SK-N-SH (cell line): ENCODE measurements around the gene EML1. TPM values are rescaled to one million over a fixed set of nuclear protein-coding genes. Genes with fewer than 3 reads are reported as not detected.

Experiments used
- CTCF ChIA-PET: fragments of 300-600, 350-600 bp; formaldehyde crosslinking; extraction: SDS; loops from one replicate; lab custom pipeline; 2021; lab: Yijun Ruan, JAX
- POLR2A ChIA-PET: fragments of 350-600 bp; sonication (Branson Sonifier 250); formaldehyde crosslinking; extraction: SDS; loops from one replicate; lab custom pipeline; 2020; ENCODE audit warnings: antibody characterized with exemption, inconsistent platforms; lab: Yijun Ruan, JAX
- DNase-seq: peaks from one replicate; pipeline ENCODE4 v3.0.0; 2012
- H2AFZ ChIP-seq: fragments of 200-600 bp; sonication (generic); 2 replicates; pipeline ENCODE4 v1.8.1; 2016; ENCODE audit warnings: antibody characterized with exemption, mild to moderate bottlenecking, low read depth
- H3F3A ChIP-seq: fragments of 200-600 bp; sonication (generic); replicated peaks from 2 replicates; pipeline ENCODE3; 2016; ENCODE audit warnings: antibody characterized with exemption, mild to moderate bottlenecking; ENCODE audit not compliant: insufficient read depth
- H3K27ac ChIP-seq, 2 experiments: fragments of 200-500 bp in 1 of 2; fragments of 200-600 bp in 1 of 2; sonication (Bioruptor generic) in 1 of 2; sonication (generic), shearing (Covaris generic) in 1 of 2; 2 replicates each; pipeline versions ENCODE4 v1.5.1 to v1.6.1; 2014 to 2016; ENCODE audit warnings: low read depth in 2 of 2, inconsistent platforms in 1 of 2, low read length in 1 of 2, mild to moderate bottlenecking in 1 of 2, mixed read lengths in 1 of 2
- H3K27me3 ChIP-seq: fragments of 200-600 bp; sonication (generic), shearing (Covaris generic); 2 replicates; pipeline ENCODE4 v1.6.1; 2016; ENCODE audit warnings: mixed run types; ENCODE audit not compliant: insufficient read depth
- H3K36me3 ChIP-seq, 2 experiments: fragments of 200-500 bp in 1 of 2; fragments of 200-600 bp in 1 of 2; sonication (Bioruptor generic) in 1 of 2; sonication (generic) in 1 of 2; replicated peaks in 1 of 2; 2 replicates each; pipeline versions ENCODE3 to v1.5.1; 2014 to 2016; ENCODE audit warnings: low read length in 1 of 2, mild to moderate bottlenecking in 1 of 2; ENCODE audit not compliant: insufficient read depth in 2 of 2, control insufficient read depth in 1 of 2
- H3K4me1 ChIP-seq, 2 experiments: fragments of 200-500 bp in 1 of 2; fragments of 200-600 bp in 1 of 2; sonication (Bioruptor generic) in 1 of 2; sonication (generic), shearing (Covaris generic) in 1 of 2; 2 replicates each; pipeline versions ENCODE4 v1.5.1 to v1.6.1; 2014 to 2016; ENCODE audit warnings: low read depth in 1 of 2, low read length in 1 of 2, mixed run types in 1 of 2; ENCODE audit not compliant: insufficient read depth in 2 of 2, control insufficient read depth in 1 of 2
- H3K4me2 ChIP-seq: fragments of 200-600 bp; sonication (generic), shearing (Covaris generic); 2 replicates; pipeline ENCODE4 v1.6.1; 2017; ENCODE audit warnings: mixed run types
- H3K4me3 ChIP-seq, 2 experiments: fragments of 200-500 bp in 1 of 2; fragments of 200-600 bp in 1 of 2; sonication (Bioruptor generic) in 1 of 2; sonication (generic), shearing (Covaris generic) in 1 of 2; 2 replicates each; pipeline versions ENCODE4 v1.5.1 to v1.8.1; 2014 to 2016; ENCODE audit warnings: low read depth in 2 of 2, inconsistent platforms in 1 of 2, low read length in 1 of 2, mild to moderate bottlenecking in 1 of 2, mixed read lengths in 1 of 2, moderate library complexity in 1 of 2
- H3K79me2 ChIP-seq: fragments of 200-600 bp; sonication (generic); 2 replicates; pipeline ENCODE4 v1.8.1; 2017; ENCODE audit warnings: mild to moderate bottlenecking; ENCODE audit not compliant: insufficient read depth
- H3K9ac ChIP-seq: fragments of 200-600 bp; sonication (generic); 2 replicates; pipeline ENCODE4 v1.6.1; 2017; ENCODE audit warnings: mixed run types
- H3K9me2 ChIP-seq: fragments of 200-600 bp; sonication (generic); 2 replicates; pipeline ENCODE4 v1.6.1; 2017; ENCODE audit warnings: mixed run types
- H3K9me3 ChIP-seq: fragments of 200-600 bp; sonication (generic); 2 replicates; pipeline ENCODE4 v1.6.1; 2017; ENCODE audit warnings: mixed run types, mild to moderate bottlenecking, moderate library complexity
- H4K20me1 ChIP-seq: fragments of 200-600 bp; sonication (generic); 2 replicates; pipeline ENCODE4 v1.6.1; 2017; ENCODE audit warnings: mild to moderate bottlenecking, mixed run types; ENCODE audit not compliant: insufficient read depth
- CHD2 ChIP-seq: fragments of 150-350 bp; IDR thresholded peaks from 2 replicates; pipeline ENCODE4 v1.6.1; 2018; ENCODE audit warnings: low read length; ENCODE audit not compliant: partially characterized antibody
- CTCF ChIP-seq: fragments of 200-600 bp; sonication (generic); IDR thresholded peaks from 2 replicates; pipeline ENCODE4 v1.6.1; 2017; ENCODE audit warnings: antibody characterized with exemption, mild to moderate bottlenecking, moderate library complexity
- FOSL2 ChIP-seq: IDR thresholded peaks from 2 replicates; pipeline ENCODE4 v1.4.0; 2012; ENCODE audit warnings: low read depth, mild to moderate bottlenecking, moderate library complexity, borderline replicate concordance
- MEF2A ChIP-seq: IDR thresholded peaks from 2 replicates; pipeline ENCODE4 v1.4.0; 2012; ENCODE audit warnings: low read depth, borderline replicate concordance
- POLR2AphosphoS5 ChIP-seq: IDR thresholded peaks from 2 replicates; pipeline ENCODE4 v1.6.1; 2012; ENCODE audit warnings: low read depth, low read length
- REST ChIP-seq: IDR thresholded peaks from 2 replicates; pipeline ENCODE4 v1.6.1; 2012; ENCODE audit warnings: mild to moderate bottlenecking, low read depth, low read length, moderate library complexity
- TEAD4 ChIP-seq: IDR thresholded peaks from 2 replicates; pipeline ENCODE4 v1.4.0; 2012; ENCODE audit warnings: mild to moderate bottlenecking, borderline replicate concordance; ENCODE audit not compliant: insufficient read depth
- USF1 ChIP-seq: IDR thresholded peaks from 2 replicates; pipeline ENCODE4 v1.4.0; 2012; ENCODE audit warnings: low read depth, borderline replicate concordance
- WGBS: methylation state at CpG from one replicate; pipeline ENCODE4 v1.1.6; 2017; ENCODE audit warnings: low lambda C conversion rate; 5-methylcytosine and 5-hydroxymethylcytosine counted together
- polyA plus RNA-seq, 3 experiments: library from polyadenylated mRNA; depleted of rRNA; stranded (reverse); fragments of >200 nt; gene quantifications; 2 replicates each; pipeline ENCODE4 v1.2.3, GENCODE V29; 2012

Gene EML1
- polyA plus RNA-seq, 1 of the 3 experiments (the other 2 are of a cell fraction) = 6.3 TPM

GRCh38 chr14:99871771-99872170 lies 78.6 kb downstream of the EML1 start:
- peaks cover 0 to 24% of the 10 kb centered on the region in 2 experiments for H3K36me3 ChIP-seq
- no peak overlapping the region for H3K4me3 ChIP-seq
- H3K79me2 ChIP-seq = no peaks in the 10 kb centered on the region
- ChIA-PET CTCF (interaction anchor here (1.1 to 5.7 kb wide), 2 partner anchors 14 to 142 kb away, joined by 8 to 45 read pairs; no protein-coding TSS in a partner anchor), POLR2A (interaction anchor here (0.9 kb wide), 1 partner anchor 79 kb away, joined by 3 read pairs; the partner anchor contains the start of gene EML1)
- TF ChIP-seq CHD2 (no peak), REST (no peak), USF1 (no peak), FOSL2 (no peak), POLR2AphosphoS5 (no peak), MEF2A (no peak), TEAD4 (no peak), CTCF (no peak)
- no peak for DNase-seq
- H3K27me3 ChIP-seq = no peaks in the 10 kb centered on the region
- H3K27ac ChIP-seq = no peak overlapping the region
- no peak overlapping the region for H3K4me2 ChIP-seq
- peaks cover 0 to 39% of the 10 kb centered on the region in 2 experiments; a peak in 2 of 4 replicates for H3K4me1 ChIP-seq
- H4K20me1 ChIP-seq = no peaks in the 10 kb centered on the region
- peaks cover 3% of the 10 kb centered on the region for H3F3A ChIP-seq
- H3K9me3 ChIP-seq = no peaks in the 10 kb centered on the region
- WGBS = 91% methylated on average over 11 of the region's 11 CpGs
- no peak overlapping the region for H2AFZ ChIP-seq
- H3K9ac ChIP-seq = no peak overlapping the region
- no peaks in the 10 kb centered on the region for H3K9me2 ChIP-seq
